ENCODE results near the gene NGB.

Gene NGB

DNA sequence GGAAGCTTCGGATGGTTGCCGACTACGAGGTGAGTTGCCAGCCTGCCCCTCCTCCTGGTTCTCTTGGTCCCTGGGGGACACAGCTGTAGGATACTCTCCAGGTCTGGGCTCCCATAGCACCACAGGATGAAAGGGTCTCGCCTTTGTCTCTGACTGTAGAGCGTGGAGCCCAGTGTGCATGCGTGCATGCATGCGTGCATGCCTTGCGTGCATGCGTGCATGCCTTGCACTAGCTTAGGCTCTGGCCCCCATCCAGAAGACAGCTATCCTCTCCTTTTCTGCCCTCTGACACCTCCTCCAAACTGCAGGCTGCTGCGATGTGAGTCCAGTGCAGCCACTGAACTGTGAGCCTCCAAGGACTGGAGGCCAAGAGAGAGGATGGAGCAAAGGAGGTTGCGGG lies 19.1 kb downstream of the NGB start:
- Histone ChIP-seq H3K4me3 (ENCODE audit: low read length) (no peak overlapping the region), H3K27me3 (ENCODE audit: insufficient read depth, low read length) (no peaks in the 10 kb centered on the region), H3K9me3 (ENCODE audit: low read length) (no peaks in the 10 kb centered on the region), H3K36me3 (ENCODE audit: insufficient read depth, low read length) (no peaks in the 10 kb centered on the region), H2AFZ (ENCODE audit: low read depth, low read length) (no peak overlapping the region), H3K4me1 (ENCODE audit: insufficient read depth, low read length) (no peaks in the 10 kb centered on the region)

DNA sequence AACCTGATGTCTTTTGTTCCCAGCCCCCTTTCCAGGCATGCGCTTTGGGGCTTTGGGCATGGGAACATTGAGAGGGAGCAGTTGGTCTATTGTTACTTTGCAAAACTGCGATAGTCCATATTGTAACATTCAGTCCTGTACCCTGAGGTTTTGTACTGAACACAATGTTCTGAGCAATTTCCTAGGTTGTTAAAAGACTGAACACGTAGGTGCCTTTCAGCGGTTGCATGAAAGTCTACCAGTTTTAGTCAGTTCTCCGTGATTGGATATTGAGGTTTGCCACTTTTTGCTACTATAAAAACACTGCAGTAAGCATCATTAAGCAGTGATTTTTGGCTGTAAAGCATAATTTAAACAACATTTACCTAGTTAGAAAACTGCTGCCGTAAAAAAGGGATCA lies 20.1 kb downstream of the NGB start:
- no peak overlapping the region for H3K4me3 ChIP-seq (ENCODE audit: low read length)
- no peaks in the 10 kb centered on the region for H3K27me3 ChIP-seq (ENCODE audit: insufficient read depth, low read length)
- H3K4me1 ChIP-seq (ENCODE audit: insufficient read depth, low read length), result no peaks in the 10 kb centered on the region
- H2AFZ ChIP-seq (ENCODE audit: low read depth, low read length), result no peak overlapping the region
- H3K9me3 ChIP-seq (ENCODE audit: low read length), result no peaks in the 10 kb centered on the region
- H3K36me3 ChIP-seq (ENCODE audit: insufficient read depth, low read length), result no peaks in the 10 kb centered on the region

DNA sequence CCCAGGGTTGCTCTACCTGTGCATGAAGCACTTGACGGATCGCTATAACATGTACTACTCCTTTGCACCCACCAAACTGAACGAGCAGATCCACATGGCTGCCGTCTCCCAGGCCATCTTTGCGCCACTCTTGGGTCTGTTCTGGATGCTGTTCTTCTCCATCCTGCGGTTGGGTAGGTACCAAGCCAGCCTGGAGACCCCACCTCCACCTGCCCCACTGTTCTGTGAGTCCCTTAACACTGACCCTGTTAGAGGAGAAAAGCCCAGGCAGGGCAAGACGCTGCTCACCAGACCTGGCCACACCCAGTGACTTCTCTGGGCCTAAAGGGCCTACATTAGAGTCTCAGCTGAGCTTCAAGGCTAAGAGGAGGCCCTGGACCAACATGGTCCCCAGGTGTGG lies 21.7 kb downstream of the NGB start:
- no peaks in the 10 kb centered on the region for H3K4me1 ChIP-seq (ENCODE audit: insufficient read depth, low read length)
- no peaks in the 10 kb centered on the region for H3K36me3 ChIP-seq (ENCODE audit: insufficient read depth, low read length)
- H2AFZ ChIP-seq (ENCODE audit: low read depth, low read length), result no peak overlapping the region
- no peak overlapping the region for H3K4me3 ChIP-seq (ENCODE audit: low read length)
- H3K9me3 ChIP-seq (ENCODE audit: low read length), result no peaks in the 10 kb centered on the region
- no peaks in the 10 kb centered on the region for H3K27me3 ChIP-seq (ENCODE audit: insufficient read depth, low read length)

GRCh38 chr14:77248666-77249065 lies 22.3 kb downstream of the NGB start:
- Histone ChIP-seq H3K9me3 (ENCODE audit: low read length) (no peaks in the 10 kb centered on the region), H3K4me1 (ENCODE audit: insufficient read depth, low read length) (no peaks in the 10 kb centered on the region), H3K36me3 (ENCODE audit: insufficient read depth, low read length) (no peaks in the 10 kb centered on the region), H3K4me3 (ENCODE audit: low read length) (no peak overlapping the region), H3K27me3 (ENCODE audit: insufficient read depth, low read length) (no peaks in the 10 kb centered on the region), H2AFZ (ENCODE audit: low read depth, low read length) (no peak overlapping the region)

DNA sequence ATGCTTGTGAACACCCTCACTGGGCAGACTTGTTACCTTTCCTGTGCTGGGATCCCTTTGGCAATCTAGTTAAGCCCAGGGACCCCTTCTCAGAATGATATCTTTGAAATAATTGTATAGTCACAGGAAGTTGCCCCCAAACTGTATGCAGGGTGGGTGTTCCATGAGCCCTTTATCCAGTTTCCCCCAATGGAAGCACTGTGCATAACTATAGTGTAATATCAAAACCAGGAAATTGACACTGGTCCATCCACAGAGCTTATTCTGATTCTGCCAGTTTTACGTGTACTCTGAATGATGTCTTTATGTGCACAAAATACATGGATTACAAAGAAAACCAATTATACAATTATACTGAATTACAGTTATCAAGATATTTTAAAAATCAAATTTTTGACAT lies 24.2 kb downstream of the NGB start:
- Histone ChIP-seq H3K4me3 (ENCODE audit: low read length) (no peak overlapping the region), H2AFZ (ENCODE audit: low read depth, low read length) (no peak overlapping the region), H3K36me3 (ENCODE audit: insufficient read depth, low read length) (no peaks in the 10 kb centered on the region), H3K4me1 (ENCODE audit: insufficient read depth, low read length) (no peaks in the 10 kb centered on the region), H3K27me3 (ENCODE audit: insufficient read depth, low read length) (no peaks in the 10 kb centered on the region), H3K9me3 (ENCODE audit: low read length) (no peaks in the 10 kb centered on the region)

GRCh38 chr14:77245820-77246219 lies 25.2 kb downstream of the NGB start:
- no peak overlapping the region for H2AFZ ChIP-seq (ENCODE audit: low read depth, low read length)
- H3K36me3 ChIP-seq (ENCODE audit: insufficient read depth, low read length), result no peaks in the 10 kb centered on the region
- H3K4me3 ChIP-seq (ENCODE audit: low read length), result no peak overlapping the region
- no peaks in the 10 kb centered on the region for H3K9me3 ChIP-seq (ENCODE audit: low read length)
- H3K27me3 ChIP-seq (ENCODE audit: insufficient read depth, low read length), result no peaks in the 10 kb centered on the region
- no peaks in the 10 kb centered on the region for H3K4me1 ChIP-seq (ENCODE audit: insufficient read depth, low read length)

DNA sequence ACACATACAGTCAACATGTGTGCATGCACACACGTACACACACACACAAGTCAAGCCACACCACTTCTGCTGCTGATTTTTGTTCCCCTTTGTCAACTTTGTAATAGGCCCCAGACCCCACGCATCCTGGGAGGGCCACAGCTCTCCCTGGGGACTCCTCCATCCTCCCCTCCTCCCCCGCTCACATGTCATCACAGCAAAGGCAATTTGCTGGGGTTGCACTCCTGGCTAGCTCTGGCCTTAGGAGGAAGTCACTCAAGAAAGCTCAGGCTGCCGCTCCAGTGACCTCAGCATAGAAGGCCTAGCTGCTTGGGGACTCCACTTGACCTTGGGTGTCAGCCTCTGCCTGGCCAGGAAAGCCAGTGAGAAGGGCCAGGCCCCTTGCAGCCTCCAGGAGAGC lies 27.2 kb downstream of the NGB start:
- Histone ChIP-seq H2AFZ (ENCODE audit: low read depth, low read length) (no peak overlapping the region), H3K9me3 (ENCODE audit: low read length) (no peaks in the 10 kb centered on the region), H3K4me1 (ENCODE audit: insufficient read depth, low read length) (no peaks in the 10 kb centered on the region), H3K36me3 (ENCODE audit: insufficient read depth, low read length) (no peaks in the 10 kb centered on the region), H3K4me3 (ENCODE audit: low read length) (no peak overlapping the region), H3K27me3 (ENCODE audit: insufficient read depth, low read length) (peaks cover 6% of the 10 kb centered on the region)

GRCh38 chr14:77242752-77243151 lies 28.3 kb downstream of the NGB start:
- Histone ChIP-seq H3K4me3 (ENCODE audit: low read length) (no peak overlapping the region), H3K4me1 (ENCODE audit: insufficient read depth, low read length) (no peaks in the 10 kb centered on the region), H3K27me3 (ENCODE audit: insufficient read depth, low read length) (peaks cover 8% of the 10 kb centered on the region), H2AFZ (ENCODE audit: low read depth, low read length) (no peak overlapping the region), H3K36me3 (ENCODE audit: insufficient read depth, low read length) (no peaks in the 10 kb centered on the region), H3K9me3 (ENCODE audit: low read length) (no peaks in the 10 kb centered on the region)

- no peaks in the 10 kb centered on the region for H3K36me3 ChIP-seq (ENCODE audit: insufficient read depth, low read length)
- no peaks in the 10 kb centered on the region for H3K9me3 ChIP-seq (ENCODE audit: low read length)
- H3K4me3 ChIP-seq (ENCODE audit: low read length), result no peak overlapping the region
- peaks cover 14% of the 10 kb centered on the region for H3K27me3 ChIP-seq (ENCODE audit: insufficient read depth, low read length)
- no peaks in the 10 kb centered on the region for H3K4me1 ChIP-seq (ENCODE audit: insufficient read depth, low read length)
- H2AFZ ChIP-seq (ENCODE audit: low read depth, low read length), result no peak overlapping the region
Measured at GRCh38 chr14:77241955-77242354, 29.1 kb downstream of the NGB start.

DNA sequence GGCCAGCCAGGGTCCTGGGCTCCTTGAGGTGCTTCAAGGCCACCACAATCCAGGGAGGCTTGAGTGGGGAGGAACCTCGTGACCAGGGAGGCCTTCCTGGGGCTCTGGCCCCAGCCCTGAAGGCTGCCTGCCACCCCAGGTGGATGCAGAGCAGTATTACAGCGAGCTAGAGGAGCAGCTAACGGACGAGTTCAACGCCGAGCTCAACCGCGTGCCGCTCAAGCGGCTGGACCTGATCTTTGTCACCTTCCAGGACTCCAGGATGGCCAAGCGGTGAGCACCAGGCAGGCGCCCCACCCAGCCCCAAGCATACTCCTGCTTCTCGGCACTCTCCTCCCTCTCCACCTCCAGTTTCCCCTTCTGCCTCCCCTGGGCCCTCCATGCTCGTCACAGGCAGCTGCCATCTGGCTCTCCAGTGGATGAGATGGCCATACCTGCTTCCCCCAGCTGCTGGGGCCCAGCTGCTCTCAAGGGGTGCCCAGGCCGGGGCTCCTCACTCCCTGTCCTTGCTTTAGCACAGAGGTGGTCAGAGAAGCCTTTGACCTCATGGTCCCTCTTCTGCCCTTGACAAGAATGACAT lies 30.6 kb downstream of the NGB start:
- H3K4me3 ChIP-seq (ENCODE audit: low read length), result no peak overlapping the region
- no peaks in the 10 kb centered on the region for H3K36me3 ChIP-seq (ENCODE audit: insufficient read depth, low read length)
- peaks cover 14% of the 10 kb centered on the region for H3K27me3 ChIP-seq (ENCODE audit: insufficient read depth, low read length)

DNA sequence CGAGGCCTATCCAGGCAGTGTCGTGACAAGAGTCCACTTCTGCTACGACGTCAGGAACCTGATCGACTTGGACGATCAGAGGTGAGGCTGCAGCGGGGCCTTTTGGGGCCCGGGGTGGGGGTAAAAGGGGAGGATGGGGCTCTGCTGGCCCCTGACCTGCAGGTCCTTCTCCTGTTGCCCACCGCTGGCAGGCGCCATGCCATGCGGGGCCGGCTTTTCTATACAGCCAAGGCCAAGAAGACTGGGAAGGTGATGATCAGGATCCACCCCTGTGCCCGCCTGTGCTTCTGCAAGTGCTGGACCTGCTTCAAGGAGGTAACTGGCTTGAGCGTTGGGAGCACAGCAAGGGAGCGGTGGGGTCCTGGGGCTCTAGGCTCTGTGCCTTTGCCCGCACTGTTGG lies 31.6 kb downstream of the NGB start:
- Histone ChIP-seq H3K9me3 (ENCODE audit: low read length) (no peaks in the 10 kb centered on the region), H3K4me1 (ENCODE audit: insufficient read depth, low read length) (no peaks in the 10 kb centered on the region), H2AFZ (ENCODE audit: low read depth, low read length) (no peak overlapping the region), H3K36me3 (ENCODE audit: insufficient read depth, low read length) (no peaks in the 10 kb centered on the region), H3K27me3 (ENCODE audit: insufficient read depth, low read length) (peaks cover 14% of the 10 kb centered on the region), H3K4me3 (ENCODE audit: low read length) (no peak overlapping the region)

More for the DNA sequence above, 30.6 kb downstream of the NGB start:
- H2AFZ ChIP-seq (ENCODE audit: low read depth, low read length), result no peak overlapping the region
- no peaks in the 10 kb centered on the region for H3K9me3 ChIP-seq (ENCODE audit: low read length)
- H3K4me1 ChIP-seq (ENCODE audit: insufficient read depth, low read length), result no peaks in the 10 kb centered on the region

DNA sequence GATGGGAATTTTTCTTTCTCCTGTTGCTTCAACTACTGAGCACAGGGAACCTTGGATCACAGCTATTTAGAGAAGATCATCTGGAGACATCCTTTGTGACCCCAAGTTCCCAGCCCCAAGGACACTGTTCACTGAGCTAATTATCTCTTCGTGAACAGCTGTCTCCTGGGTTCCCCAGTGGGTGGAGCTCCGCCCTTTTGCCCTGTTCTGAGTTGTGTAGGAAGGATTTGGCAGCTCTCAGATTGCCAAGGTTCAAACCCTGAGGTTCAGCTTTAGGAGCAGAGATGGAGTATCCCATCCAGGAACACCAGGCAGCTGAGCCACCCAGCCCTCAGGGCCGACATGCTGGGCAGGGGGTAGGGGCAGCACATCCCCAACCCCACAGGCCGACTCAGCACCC lies 32.0 kb downstream of the NGB start:
- H3K9me3 ChIP-seq (ENCODE audit: low read length), result no peaks in the 10 kb centered on the region
- peaks cover 14% of the 10 kb centered on the region for H3K27me3 ChIP-seq (ENCODE audit: insufficient read depth, low read length)
- H3K36me3 ChIP-seq (ENCODE audit: insufficient read depth, low read length), result no peaks in the 10 kb centered on the region
- H3K4me1 ChIP-seq (ENCODE audit: insufficient read depth, low read length), result no peaks in the 10 kb centered on the region
- no peak overlapping the region for H2AFZ ChIP-seq (ENCODE audit: low read depth, low read length)
- H3K4me3 ChIP-seq (ENCODE audit: low read length), result no peak overlapping the region

DNA sequence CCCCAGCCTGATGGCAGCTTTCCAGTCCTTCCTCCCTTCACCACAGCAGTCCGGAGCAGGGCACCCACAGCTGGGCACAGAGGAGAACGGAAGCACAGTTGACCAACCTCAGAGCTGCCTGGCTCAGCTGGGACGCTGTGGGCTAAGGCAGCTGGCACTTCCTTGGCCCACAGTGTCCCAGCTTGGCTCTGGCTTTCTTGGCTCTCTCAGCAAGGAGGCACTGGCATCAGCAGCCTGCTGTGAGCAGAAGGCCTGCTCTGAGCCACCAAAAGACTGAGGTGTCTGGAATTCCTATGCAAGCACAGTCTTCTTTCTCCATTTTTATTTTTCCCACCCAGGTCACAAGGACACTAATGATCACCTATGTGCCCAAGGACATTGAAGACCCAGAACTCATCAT lies 32.6 kb downstream of the NGB start:
- Histone ChIP-seq H2AFZ (ENCODE audit: low read depth, low read length) (no peak overlapping the region), H3K4me3 (ENCODE audit: low read length) (no peak overlapping the region), H3K9me3 (ENCODE audit: low read length) (no peaks in the 10 kb centered on the region), H3K36me3 (ENCODE audit: insufficient read depth, low read length) (no peaks in the 10 kb centered on the region), H3K4me1 (ENCODE audit: insufficient read depth, low read length) (no peaks in the 10 kb centered on the region), H3K27me3 (ENCODE audit: insufficient read depth, low read length) (peaks cover 14% of the 10 kb centered on the region)

DNA sequence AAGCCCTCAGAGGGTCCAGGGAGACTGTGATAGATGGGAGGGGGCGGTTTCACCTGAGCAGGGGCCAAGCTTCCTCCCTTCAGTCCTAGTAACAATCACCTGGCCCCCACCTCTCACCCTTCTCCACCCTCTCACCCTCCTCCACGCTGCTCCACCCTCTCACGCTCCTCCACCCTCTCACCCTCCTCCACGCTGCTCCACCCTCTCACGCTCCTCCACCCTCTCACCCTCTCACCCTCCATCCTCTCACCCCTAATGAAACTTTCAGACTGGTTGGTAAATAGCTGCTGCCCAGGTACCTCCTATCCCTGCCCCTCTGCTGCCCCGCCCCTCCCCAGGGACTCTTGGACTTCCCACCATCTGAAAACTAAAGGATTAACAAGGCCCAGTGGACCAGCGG lies 34.2 kb downstream of the NGB start:
- Histone ChIP-seq H3K27me3 (ENCODE audit: insufficient read depth, low read length) (peaks cover 14% of the 10 kb centered on the region), H3K4me3 (ENCODE audit: low read length) (no peak overlapping the region), H3K9me3 (ENCODE audit: low read length) (no peaks in the 10 kb centered on the region), H3K4me1 (ENCODE audit: insufficient read depth, low read length) (no peaks in the 10 kb centered on the region), H3K36me3 (ENCODE audit: insufficient read depth, low read length) (no peaks in the 10 kb centered on the region), H2AFZ (ENCODE audit: low read depth, low read length) (no peak overlapping the region)

All from neuron (in vitro differentiated cells).